ENCODE results near the gene SMIM24.
"Not testable (repeated sequence)": the region's sequence is repeated elsewhere in the genome, so short reads cannot be mapped to it uniquely, and the experiment has no call there.

Gene SMIM24

GRCh38 chr19:3480383-3481091, at the start of gene SMIM24:
Gene SMIM24, minus strand, starts transcription at chr19:3480525. Its CDS starts 62 bp downstream, at chr19:3480463.
- DNase-seq, result peak; percentile 54

DNA sequence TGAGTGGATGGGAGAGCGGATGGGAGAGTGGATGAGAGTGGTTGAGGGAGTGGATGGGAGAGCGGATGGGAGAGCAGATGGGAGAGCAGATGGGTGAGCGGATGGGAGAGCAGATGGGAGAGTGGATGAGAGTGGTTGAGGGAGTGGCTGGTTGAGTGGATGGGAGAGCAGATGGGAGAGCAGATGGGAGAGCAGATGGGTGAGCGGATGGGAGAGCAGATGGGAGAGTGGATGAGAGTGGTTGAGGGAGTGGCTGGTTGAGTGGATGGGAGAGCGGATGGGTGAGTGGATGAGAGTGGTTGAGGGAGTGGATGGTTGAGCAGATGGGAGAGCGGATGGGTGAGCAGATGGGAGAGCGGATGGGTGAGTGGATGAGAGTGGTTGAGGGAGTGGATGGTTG, 49.0 kb upstream of the SMIM24 start:
- not testable (repeated sequence) for DNase-seq

DNA sequence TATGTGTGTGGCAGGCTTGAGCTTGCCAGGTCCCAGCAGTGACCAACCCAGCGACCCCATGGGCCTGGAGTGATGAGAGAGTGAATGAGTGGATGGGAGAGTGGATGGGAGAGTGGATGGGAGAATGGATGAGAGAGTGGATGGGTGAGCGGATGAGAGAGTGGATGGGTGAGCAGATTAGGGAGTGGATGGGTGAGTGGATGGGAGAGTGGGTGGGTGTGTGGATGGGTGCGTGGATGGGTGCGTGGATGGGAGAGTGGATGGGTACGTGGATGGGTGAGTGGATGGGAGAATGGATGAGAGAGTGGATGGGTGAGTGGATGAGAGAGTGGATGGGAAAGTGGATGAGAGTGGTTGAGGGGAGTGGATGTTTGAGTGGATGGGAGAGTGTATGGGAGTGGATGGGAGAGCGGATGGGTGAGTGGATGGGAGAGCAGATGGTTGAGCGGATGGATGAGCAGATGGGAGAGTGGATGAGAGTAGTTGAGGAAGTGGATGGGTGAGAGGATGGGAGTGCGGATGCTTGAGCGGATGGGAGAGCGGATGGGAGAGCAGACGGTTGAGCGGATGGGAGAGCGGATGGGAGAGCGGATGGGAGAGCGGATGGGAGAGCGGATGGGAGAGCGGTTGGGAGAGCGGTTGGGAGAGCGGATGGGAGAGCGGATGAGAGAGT, 48.4 kb upstream of the SMIM24 start:
- DNase-seq, result no peak

DNA sequence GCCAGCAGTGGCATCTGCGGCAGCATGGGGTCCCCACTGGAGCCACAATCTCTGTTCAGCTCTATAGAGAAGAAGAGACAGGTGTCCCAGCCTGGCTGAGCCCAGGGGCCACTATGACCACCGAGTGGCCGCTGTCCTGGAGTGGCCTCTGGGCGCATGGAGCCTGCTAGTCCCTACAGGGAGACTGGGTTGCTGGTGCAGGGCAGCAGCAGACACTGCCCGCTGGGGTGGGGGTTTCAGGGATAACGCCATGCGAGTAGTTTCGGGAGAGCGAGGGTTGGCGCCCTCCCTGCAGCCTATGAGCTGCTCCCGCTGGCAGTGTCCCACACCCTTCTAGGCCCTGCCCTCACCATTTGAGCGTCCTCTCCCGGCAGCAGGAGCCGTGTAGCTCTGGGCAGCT, 47.8 kb upstream of the SMIM24 start:
- no peak for DNase-seq

GRCh38 chr19:3527238-3527910, 47.0 kb upstream of the SMIM24 start:
- DNase-seq, result no peak

DNA sequence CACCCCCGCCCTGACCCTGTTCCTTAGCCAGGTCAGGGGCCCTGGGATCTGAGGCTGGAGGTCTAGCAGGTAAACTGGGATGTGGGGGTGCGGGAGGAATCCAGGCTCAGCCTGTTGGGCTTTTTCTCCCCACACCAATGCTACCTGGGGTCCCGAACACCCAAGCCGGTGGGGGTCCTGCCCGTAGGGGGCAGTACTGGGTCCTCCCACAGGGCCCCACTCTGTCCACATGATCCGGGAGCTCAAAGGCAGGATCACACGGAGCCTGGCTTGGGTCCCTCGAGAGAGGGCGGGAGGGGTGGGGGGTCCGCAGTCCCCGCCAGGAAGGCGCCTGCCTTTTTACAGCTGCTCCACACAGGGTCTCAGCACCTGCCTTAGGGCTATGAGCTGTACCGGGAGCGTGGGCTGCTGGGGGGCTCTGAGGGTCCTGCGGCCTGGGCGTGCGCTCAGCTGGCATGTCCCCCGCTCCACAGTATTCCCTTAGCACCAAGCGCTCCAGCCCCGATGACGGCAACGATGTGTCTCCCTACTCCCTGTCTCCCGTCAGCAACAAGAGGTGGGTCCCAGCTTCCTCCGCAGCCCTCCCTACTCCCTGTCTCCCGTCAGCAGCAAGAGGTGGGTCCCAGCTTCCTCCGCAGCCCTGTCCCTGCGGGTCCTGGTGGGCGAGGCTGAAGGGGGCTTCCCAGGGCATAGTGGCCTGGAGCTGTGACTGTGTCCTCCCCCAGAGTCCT, 46.3 kb upstream of the SMIM24 start:
- no peak for DNase-seq

DNA sequence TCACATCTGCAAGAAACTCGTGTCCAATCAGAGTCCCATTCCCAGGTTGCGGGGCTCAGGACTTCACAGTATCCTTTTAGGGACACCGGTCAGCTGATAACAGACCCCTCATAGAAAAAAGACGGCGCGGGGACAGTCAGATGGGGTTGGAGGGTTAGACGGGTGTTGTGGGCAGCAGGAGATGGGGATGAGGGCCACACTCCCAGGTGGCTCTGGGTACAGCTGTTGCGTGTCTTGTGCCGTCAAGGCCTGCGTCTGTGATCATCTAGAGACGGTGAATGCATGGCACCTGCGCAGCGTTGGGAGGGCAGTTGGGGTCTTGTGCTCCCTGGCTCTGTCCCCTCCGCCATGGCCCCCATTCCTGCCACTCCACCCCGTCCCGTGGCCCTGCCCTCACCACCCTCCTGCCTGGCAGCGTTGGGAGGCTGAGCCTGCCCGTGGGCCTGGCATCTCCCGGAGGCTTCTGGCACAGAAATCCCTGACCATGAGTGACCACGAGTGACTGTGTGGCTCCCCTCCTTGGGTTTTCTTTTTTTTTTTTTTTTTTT, 44.7 kb upstream of the SMIM24 start:
- DNase-seq, result no peak

DNA sequence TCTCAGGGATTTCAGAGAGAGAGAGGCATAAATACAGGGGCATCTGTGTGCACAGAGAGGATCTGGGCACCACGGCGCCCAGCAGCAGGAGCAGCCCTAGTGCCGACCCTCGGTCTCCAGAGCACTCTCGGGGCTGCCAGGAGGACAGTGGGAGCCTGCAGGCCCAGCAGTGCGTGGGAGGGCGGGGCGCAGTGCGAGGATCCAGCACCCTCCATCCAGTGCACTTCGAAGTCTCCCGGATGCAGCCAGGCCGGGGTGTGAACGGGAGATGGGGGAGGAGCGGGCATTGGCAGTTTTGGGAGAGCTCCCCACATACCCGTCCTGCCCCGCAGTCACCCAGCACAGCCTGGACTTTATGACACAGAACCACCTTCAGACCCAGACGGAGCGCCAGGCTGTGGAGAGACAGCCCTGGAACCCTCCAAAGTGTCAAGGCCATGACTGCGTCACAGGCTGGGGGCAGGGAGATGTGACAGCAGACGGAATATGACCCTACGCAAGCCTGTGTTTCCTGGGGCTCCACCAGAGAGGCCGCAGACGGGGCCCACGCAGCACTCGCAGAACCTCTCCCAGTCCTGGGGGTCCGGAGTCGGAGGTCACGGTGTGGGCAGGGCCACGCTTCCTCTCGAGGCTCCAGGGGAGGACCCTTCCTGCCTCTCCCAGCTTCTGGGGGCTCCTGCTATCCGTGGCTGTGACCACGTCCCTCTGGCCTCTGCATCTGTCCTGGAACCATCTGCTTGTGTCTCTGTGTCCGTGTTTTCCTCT, 43.9 kb upstream of the SMIM24 start:
- DNase-seq, result no peak

- no peak for DNase-seq
Measured at GRCh38 chr19:3523361-3524077, 43.2 kb upstream of the SMIM24 start.

DNA sequence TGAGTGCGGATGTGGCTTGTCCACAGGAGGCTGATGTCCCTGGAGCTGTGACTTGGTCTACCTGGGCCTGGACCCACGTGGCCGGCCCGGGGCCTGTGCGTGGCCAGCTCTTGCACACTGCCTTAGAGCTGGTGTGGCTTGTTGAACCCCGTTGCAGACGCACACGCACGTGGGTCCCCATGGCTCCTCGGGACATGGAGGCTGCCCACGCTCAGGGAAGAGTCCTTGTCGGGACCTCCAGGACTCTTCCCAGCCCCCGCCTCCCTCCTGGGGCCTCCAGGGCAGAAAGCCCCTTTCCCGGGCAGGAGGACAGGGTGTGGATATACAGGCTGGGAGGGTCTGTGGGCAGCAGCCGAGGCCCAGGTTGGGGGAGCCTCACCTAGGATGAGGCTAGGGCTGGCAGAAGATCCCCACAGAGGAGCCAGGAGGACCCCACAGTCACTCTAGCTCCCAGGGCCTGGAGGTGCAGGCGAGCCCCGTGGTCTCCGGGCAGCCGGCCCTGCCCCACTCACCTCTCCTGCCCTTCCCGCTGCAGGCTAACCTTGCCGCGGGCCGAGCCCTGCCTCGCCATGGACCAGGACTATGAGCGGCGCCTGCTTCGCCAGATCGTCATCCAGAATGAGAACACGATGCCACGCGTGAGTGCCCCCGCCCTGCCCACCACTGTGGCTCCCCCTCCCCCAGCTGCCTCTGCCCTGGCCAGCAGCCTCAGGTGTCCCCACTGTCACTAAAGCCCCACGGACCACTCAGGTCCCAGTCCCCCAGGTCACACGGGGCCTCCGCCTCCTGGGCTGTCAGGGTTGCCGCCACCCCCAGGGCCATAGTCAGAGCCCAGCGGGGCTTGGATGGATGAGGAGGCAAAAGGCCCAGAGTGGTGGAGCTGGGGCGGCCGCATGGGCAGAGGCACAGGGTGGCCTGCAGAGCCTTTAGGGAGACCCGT, 42.4 kb upstream of the SMIM24 start:
- no peak for DNase-seq

DNA sequence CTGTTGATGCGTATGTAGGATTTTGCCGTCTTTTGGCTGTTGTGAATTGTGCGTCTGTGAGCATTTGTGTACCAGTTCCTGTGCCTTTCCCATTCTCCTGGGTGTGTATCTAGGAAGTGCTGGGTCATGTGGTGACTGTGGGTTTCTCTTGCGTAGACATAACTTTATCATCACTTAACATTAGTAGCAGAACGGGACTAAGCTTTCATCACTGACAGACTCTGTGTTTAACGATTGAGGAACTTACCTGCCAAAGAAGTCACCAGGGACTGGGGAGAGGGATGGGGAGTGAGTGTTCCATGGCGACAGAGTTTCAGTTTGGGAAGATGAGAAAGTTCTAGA, 40.8 kb upstream of the SMIM24 start:
- no peak for DNase-seq

GRCh38 chr19:3520166-3521103, 40.1 kb upstream of the SMIM24 start:
- no peak for DNase-seq

- DNase-seq, result no peak
Measured at GRCh38 chr19:3519126-3519525, 38.8 kb upstream of the SMIM24 start.

- no peak for DNase-seq
Measured at GRCh38 chr19:3518659-3519058, 38.3 kb upstream of the SMIM24 start.

- DNase-seq, result no peak
Measured at GRCh38 chr19:3518255-3518654, 37.9 kb upstream of the SMIM24 start.

DNA sequence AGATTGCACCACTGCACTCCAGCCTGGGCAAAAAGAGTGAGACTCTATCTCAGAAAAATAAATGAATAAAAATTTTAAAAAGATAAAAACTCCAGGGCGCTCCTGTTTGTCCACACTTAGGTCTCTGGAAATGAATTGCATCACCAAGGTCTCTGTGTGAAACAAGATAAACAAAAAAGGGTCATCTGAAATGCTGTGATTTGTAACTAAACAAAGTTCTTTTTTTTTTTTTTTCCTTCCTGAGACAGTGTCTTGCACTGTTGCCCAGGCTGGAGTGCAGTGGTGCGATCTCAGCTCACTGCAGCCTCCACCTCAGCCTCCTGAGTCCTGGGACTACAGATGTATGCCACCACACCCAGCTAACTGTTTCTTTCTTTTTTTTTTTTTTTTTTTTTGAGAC, 37.3 kb upstream of the SMIM24 start:
- DNase-seq, result no peak

DNA sequence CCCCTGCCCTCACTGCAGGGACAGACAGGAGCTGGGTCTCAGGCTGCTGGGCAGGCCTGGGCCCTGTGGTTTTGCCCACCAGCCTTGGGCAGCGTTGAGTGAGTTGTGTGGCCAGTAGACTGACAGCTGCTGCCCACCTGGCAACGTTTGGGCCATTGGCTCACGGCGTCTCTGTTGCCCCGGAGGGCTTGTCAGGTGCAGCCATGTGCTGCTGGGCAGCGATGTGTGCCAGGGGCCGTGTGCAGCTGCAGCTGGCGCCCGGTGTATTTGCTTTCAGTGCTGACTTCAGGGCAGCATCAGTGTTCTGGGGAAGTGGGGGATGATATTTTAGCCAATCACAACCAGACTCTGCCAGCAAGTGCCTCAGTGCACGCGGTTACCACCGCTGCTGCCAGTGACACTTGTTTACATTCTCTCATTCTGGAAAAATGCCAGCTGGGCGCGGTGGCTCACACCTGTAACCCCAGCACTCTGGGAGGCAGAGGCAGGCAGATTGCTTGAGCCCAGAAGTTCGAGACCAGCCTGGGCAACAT, 36.4 kb upstream of the SMIM24 start:
- DNase-seq, result peak; percentile 57

- DNase-seq, result no peak
Measured at GRCh38 chr19:3515891-3516422, 35.6 kb upstream of the SMIM24 start.

GRCh38 chr19:3514930-3515329, 34.6 kb upstream of the SMIM24 start:
- no peak for DNase-seq

All from NCI-H146 (cell line).